Uterus (tissue), 2 donors: ENCODE results near the gene SHC4.

Experiments
- CTCF ChIP-seq, 4 experiments: fragments of 200-600 bp in 2 of 4; fragments of 450-650 bp in 2 of 4; sonication (generic) in 2 of 4; IDR thresholded peaks; one replicate each; pipeline ENCODE4 v1.5.1; 2016 to 2019; ENCODE audit warnings: antibody characterized with exemption in 4 of 4, mild to moderate bottlenecking in 2 of 4, moderate library complexity in 1 of 4
- POLR2A ChIP-seq, 2 donors: fragments of 450-650 bp; IDR thresholded peaks; one replicate each; pipeline ENCODE4 v1.6.1; 2016; ENCODE audit warnings: antibody characterized with exemption in 2 of 2, mild to moderate bottlenecking in 1 of 2, moderate library complexity in 1 of 2

- TF ChIP-seq CTCF (IDR thresholded peaks at IDR 0.05) (no peak), POLR2A (IDR thresholded peaks at IDR 0.05) (no peak)
These were observed 50.6 kb downstream of the SHC4 start for GRCh38 chr15:48913141-48913540.
